HepG2 (cell line): ENCODE measurements around the gene CSNK1D. TPM values are rescaled to one million over a fixed set of nuclear protein-coding genes. Genes with fewer than 3 reads are reported as not detected.

ENCODE experiments used
- ATF1 ChIP-seq: IDR thresholded peaks from 2 replicates; pipeline ENCODE4 v1.6.1; 2016; ENCODE audit warnings: mild to moderate bottlenecking, control low read depth
- E2F1 ChIP-seq: sonication (generic); formaldehyde crosslinking; IDR thresholded peaks from 2 replicates; pipeline ENCODE4 v1.5.0; 2020; ENCODE audit warnings: missing genetic modification reagents
- GMEB2 ChIP-seq: IDR thresholded peaks from 2 replicates; pipeline ENCODE4 v1.6.1; 2016; ENCODE audit warnings: missing biosample characterization, missing genetic modification reagents, low read depth
- HMG20A ChIP-seq: IDR thresholded peaks from 2 replicates; pipeline ENCODE4 v1.6.1; 2016; ENCODE audit warnings: borderline replicate concordance
- MAFK ChIP-seq, 2 experiments: IDR thresholded peaks in 1 of 2; conservative IDR thresholded peaks in 1 of 2; 2 replicates each; pipeline ENCODE4 v1.6.1; 2011; ENCODE audit warnings: improper control_type of control experiment in 2 of 2, low read length in 2 of 2
- REPIN1 ChIP-seq: sonication (generic); formaldehyde crosslinking; IDR thresholded peaks from 2 replicates; pipeline ENCODE4 v1.8.0; 2022; ENCODE audit warnings: missing genetic modification reagents, low read depth, mild to moderate bottlenecking, borderline replicate concordance
- TEAD2 ChIP-seq: sonication (generic); formaldehyde crosslinking; IDR thresholded peaks from 2 replicates; pipeline ENCODE4 v1.9.0; 2021; ENCODE audit warnings: missing genetic modification reagents
- TERF1 ChIP-seq: sonication (generic); formaldehyde crosslinking; IDR thresholded peaks from 2 replicates; pipeline ENCODE4 v1.8.0; 2022; ENCODE audit warnings: mild to moderate bottlenecking, missing genetic modification reagents, moderate library complexity
- ZFP36L1 ChIP-seq: sonication (generic); formaldehyde crosslinking; IDR thresholded peaks from 2 replicates; pipeline ENCODE4 v1.8.0; 2022; ENCODE audit warnings: mild to moderate bottlenecking, missing genetic modification reagents, moderate library complexity
- ZNF138 ChIP-seq: sonication (generic); formaldehyde crosslinking; IDR thresholded peaks from 2 replicates; pipeline ENCODE4 v1.5.0; 2020; ENCODE audit warnings: mild to moderate bottlenecking, low read depth, missing genetic modification reagents
- ZNF18 ChIP-seq: sonication (generic); formaldehyde crosslinking; IDR thresholded peaks from 2 replicates; pipeline ENCODE4 v1.8.0; 2022; ENCODE audit warnings: mild to moderate bottlenecking, missing genetic modification reagents; ENCODE audit not compliant: insufficient replicate concordance
- ZNF30 ChIP-seq: sonication (generic); formaldehyde crosslinking; IDR thresholded peaks from 2 replicates; pipeline ENCODE4 v1.5.0; 2020; ENCODE audit warnings: mild to moderate bottlenecking, missing genetic modification reagents
- ZSCAN29 ChIP-seq: sonication (generic); formaldehyde crosslinking; conservative IDR thresholded peaks from 2 replicates; pipeline ENCODE4 v1.4.0; 2020; ENCODE audit warnings: mild to moderate bottlenecking, missing genetic modification reagents
- polyA plus RNA-seq, 8 experiments: library from polyadenylated mRNA; depleted of rRNA in 3 of 8; stranded (reverse) in 7 of 8; unstranded in 1 of 8; fragments of >200 nt; fragmentation: Illumina TruSeq in 4 of 8; extraction: Trizol in 4 of 8; gene quantifications; 2 replicates each; pipeline versions ENCODE4 v1.2.1 to v1.2.3, GENCODE V29; 2011 to 2016; ENCODE audit warnings: low read depth in 4 of 8, missing spikeins in 1 of 8, mixed read lengths in 1 of 8; ENCODE audit not compliant: insufficient read depth in 1 of 8
- total RNA-seq, 5 experiments: library from RNA; depleted of rRNA; stranded (reverse); fragments of >200 nt; fragmentation: Illumina TruSeq; extraction: Trizol; gene quantifications; 2 replicates each; pipeline ENCODE4 v1.2.3, GENCODE V29; 2016; ENCODE audit warnings: low read depth in 1 of 5
- TF ChIP-seq, protein P1 (sequence below): sonication (generic); formaldehyde crosslinking; IDR thresholded peaks from 2 replicates; pipeline ENCODE4 v1.5.0; 2020; ENCODE audit warnings: mild to moderate bottlenecking, missing genetic modification reagents, borderline replicate concordance

Gene CSNK1D
- total and polyA plus RNA-seq, 2 of the 13 experiments (the other 11 are each of a cell fraction or from before 2014, with no cell fraction given), result 31.5 to 128 TPM

DNA sequence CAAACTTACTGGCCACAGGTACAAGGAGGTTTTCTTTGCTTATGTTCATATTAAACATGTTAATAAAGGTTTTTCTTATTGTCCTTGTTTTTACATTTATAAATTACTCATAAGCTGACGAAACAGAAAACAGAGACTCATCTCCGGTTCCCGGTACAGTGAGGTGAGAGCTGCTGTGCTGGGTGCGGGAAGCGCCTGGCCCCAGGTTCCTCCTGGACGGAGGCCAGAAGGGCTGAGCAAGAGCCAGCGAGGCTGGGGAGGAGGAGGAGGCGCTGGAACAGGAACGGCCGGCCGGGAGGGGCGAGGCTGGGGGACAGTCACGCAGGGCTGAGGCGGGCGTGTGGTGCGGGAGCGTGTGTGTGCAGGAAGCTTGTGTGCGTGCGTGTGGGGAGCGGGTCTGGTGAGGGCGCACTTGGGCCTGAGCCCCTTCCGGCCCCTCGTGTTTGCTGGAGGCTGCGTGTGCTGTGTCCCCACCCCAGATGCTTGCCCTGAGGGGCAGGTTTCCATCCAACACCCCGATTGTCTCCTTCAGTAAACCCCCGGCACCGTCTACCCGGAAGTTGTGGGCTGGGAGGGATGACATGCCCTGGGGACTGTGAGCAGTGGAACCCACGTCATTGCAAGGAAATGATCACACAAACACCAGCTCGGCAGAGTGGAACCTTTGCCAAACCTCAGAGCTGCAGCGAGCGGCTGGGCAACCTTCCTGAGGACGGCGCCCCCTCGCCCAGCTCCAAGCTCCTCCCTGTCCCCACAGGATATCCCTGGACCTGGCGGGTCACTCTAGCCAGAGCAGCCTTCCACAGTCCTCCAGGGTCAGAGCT, 24.4 kb upstream of the CSNK1D start (continued):
- TF ChIP-seq, protein P1, sequence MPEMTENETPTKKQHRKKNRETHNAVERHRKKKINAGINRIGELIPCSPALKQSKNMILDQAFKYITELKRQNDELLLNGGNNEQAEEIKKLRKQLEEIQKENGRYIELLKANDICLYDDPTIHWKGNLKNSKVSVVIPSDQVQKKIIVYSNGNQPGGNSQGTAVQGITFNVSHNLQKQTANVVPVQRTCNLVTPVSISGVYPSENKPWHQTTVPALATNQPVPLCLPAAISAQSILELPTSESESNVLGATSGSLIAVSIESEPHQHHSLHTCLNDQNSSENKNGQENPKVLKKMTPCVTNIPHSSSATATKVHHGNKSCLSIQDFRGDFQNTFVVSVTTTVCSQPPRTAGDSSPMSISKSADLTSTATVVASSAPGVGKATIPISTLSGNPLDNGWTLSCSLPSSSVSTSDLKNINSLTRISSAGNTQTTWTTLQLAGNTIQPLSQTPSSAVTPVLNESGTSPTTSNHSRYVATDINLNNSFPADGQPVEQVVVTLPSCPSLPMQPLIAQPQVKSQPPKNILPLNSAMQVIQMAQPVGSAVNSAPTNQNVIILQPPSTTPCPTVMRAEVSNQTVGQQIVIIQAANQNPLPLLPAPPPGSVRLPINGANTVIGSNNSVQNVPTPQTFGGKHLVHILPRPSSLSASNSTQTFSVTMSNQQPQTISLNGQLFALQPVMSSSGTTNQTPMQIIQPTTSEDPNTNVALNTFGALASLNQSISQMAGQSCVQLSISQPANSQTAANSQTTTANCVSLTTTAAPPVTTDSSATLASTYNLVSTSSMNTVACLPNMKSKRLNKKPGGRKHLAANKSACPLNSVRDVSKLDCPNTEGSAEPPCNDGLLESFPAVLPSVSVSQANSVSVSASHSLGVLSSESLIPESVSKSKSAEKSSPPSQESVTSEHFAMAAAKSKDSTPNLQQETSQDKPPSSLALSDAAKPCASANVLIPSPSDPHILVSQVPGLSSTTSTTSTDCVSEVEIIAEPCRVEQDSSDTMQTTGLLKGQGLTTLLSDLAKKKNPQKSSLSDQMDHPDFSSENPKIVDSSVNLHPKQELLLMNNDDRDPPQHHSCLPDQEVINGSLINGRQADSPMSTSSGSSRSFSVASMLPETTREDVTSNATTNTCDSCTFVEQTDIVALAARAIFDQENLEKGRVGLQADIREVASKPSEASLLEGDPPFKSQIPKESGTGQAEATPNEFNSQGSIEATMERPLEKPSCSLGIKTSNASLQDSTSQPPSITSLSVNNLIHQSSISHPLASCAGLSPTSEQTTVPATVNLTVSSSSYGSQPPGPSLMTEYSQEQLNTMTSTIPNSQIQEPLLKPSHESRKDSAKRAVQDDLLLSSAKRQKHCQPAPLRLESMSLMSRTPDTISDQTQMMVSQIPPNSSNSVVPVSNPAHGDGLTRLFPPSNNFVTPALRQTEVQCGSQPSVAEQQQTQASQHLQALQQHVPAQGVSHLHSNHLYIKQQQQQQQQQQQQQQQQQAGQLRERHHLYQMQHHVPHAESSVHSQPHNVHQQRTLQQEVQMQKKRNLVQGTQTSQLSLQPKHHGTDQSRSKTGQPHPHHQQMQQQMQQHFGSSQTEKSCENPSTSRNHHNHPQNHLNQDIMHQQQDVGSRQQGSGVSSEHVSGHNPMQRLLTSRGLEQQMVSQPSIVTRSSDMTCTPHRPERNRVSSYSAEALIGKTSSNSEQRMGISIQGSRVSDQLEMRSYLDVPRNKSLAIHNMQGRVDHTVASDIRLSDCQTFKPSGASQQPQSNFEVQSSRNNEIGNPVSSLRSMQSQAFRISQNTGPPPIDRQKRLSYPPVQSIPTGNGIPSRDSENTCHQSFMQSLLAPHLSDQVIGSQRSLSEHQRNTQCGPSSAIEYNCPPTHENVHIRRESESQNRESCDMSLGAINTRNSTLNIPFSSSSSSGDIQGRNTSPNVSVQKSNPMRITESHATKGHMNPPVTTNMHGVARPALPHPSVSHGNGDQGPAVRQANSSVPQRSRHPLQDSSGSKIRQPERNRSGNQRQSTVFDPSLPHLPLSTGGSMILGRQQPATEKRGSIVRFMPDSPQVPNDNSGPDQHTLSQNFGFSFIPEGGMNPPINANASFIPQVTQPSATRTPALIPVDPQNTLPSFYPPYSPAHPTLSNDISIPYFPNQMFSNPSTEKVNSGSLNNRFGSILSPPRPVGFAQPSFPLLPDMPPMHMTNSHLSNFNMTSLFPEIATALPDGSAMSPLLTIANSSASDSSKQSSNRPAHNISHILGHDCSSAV (CRISPR knock-in tag), result no peak
- TF ChIP-seq E2F1 (CRISPR knock-in tag) (no peak), REPIN1 (CRISPR knock-in tag) (no peak), GMEB2 (CRISPR knock-in tag) (no peak), ZNF18 (no peak), TERF1 (CRISPR knock-in tag) (no peak), ZSCAN29 (CRISPR knock-in tag) (no peak), MAFK (conservative IDR thresholded peaks at IDR 0.05 in 1 of 2, IDR thresholded peaks at IDR 0.05 in 1 of 2; ENCODE audit: low read length in 2 of 2) (no peak), ZNF138 (CRISPR knock-in tag) (no peak), TEAD2 (no peak), ATF1 (no peak; the same call in 1 of the 2 replicates), ZFP36L1 (0 out of 2 replicates have a peak, but pooled peaks have one; percentile 69), ZNF30 (CRISPR knock-in tag) (no peak), HMG20A (CRISPR knock-in tag) (no peak; the same call in 1 of the 2 replicates)
